Vagina (tissue), 2 donors: ENCODE data around the gene C10orf105. TPM values are rescaled to one million over a fixed set of nuclear protein-coding genes. Genes with fewer than 3 reads are reported as not detected.

Experiments used
- DNase-seq, 2 donors: peaks; one replicate each; pipeline ENCODE4 v3.0.0-alpha.2; 2017; ENCODE audit errors: extremely low spot score in 2 of 2
- H3K27ac ChIP-seq: fragments of 200-600 bp; sonication (generic); one replicate; pipeline ENCODE4 v1.5.1; 2019
- H3K27me3 ChIP-seq: fragments of 200-600 bp; sonication (generic); one replicate; pipeline ENCODE4 v1.5.1; 2019
- H3K36me3 ChIP-seq, 2 donors: fragments of 200-600 bp; sonication (generic); one replicate each; pipeline ENCODE4 v1.5.1; 2017 to 2019
- H3K4me1 ChIP-seq: fragments of 200-600 bp; sonication (generic); one replicate; pipeline ENCODE4 v1.5.1; 2019
- H3K4me3 ChIP-seq, 2 donors: fragments of 200-600 bp; sonication (generic); 1 replicate in 1 of 2; 2 replicates in 1 of 2; pipeline ENCODE4 v1.5.1; 2016 to 2019
- H3K9me3 ChIP-seq: fragments of 200-600 bp; sonication (generic); one replicate; pipeline ENCODE4 v1.5.1; 2019
- POLR2A ChIP-seq, 2 donors: fragments of 450-650 bp; IDR thresholded peaks; one replicate each; pipeline ENCODE4 v1.6.1; 2017; ENCODE audit warnings: antibody characterized with exemption in 2 of 2, mild to moderate bottlenecking in 2 of 2, moderate library complexity in 2 of 2
- POLR2AphosphoS5 ChIP-seq, 2 donors: sonication (generic); formaldehyde crosslinking; IDR thresholded peaks; one replicate each; pipeline ENCODE4 v1.9.0; 2017; ENCODE audit warnings: antibody characterized with exemption in 2 of 2, mild to moderate bottlenecking in 2 of 2, low read depth in 1 of 2; ENCODE audit not compliant: insufficient read depth in 1 of 2
- intact Hi-C: fragments of 100-400 bp; cut with DNase I; formaldehyde crosslinking; loops from one replicate; pipeline ENCODE4 v1.15.1; 2023
- total RNA-seq: library from RNA; depleted of rRNA; stranded (reverse); fragments of >200 nt; gene quantifications from one replicate; pipeline ENCODE4 v1.2.3, GENCODE V29; 2016
- TF ChIP-seq, protein P1 (sequence below), 3 experiments: fragments of 450-650 bp in 2 of 3; fragments of 200-600 bp in 1 of 3; sonication (generic) in 1 of 3; IDR thresholded peaks; one replicate each; pipeline ENCODE4 v1.5.1; 2017 to 2019; ENCODE audit warnings: antibody characterized with exemption in 3 of 3, mild to moderate bottlenecking in 2 of 3, moderate library complexity in 2 of 3

The C10orf105 gene
- total RNA-seq, 1 donor from 2014 or later: 0.49 TPM

DNA sequence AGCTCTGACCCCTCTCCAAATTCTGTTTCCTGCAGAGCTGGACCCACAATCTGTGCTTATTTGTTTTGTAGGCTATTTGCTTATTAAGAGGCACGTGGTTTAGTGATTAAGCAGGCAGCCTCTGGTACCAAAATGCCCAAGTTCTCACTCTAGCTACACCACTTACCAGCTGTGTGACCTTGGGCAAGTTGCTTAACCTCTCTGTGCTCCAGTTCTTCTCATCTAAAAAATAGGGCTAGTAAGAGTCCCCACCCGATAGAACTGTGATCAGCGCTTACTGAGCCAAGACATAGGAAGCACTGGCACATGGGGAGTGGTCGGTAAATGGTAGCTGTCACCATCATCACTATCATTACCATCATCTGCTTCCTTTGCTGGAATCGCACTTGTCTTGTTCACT lies 20.8 kb downstream of the C10orf105 start:
- intact Hi-C loops: loop anchor here (10.0 kb wide), 1 partner anchor 304 kb away; the partner anchor contains the start of gene CDH23
- no peaks in the 10 kb centered on the region for H3K27me3 ChIP-seq
- no peak overlapping the region for H3K4me3 ChIP-seq
- H3K4me1 ChIP-seq: peaks cover 8% of the 10 kb centered on the region
- TF ChIP-seq POLR2AphosphoS5 (IDR thresholded peaks at IDR 0.05; ENCODE audit: insufficient read depth in 1 of 2, low read depth in 1 of 2): no peak
- TF ChIP-seq, protein P1, sequence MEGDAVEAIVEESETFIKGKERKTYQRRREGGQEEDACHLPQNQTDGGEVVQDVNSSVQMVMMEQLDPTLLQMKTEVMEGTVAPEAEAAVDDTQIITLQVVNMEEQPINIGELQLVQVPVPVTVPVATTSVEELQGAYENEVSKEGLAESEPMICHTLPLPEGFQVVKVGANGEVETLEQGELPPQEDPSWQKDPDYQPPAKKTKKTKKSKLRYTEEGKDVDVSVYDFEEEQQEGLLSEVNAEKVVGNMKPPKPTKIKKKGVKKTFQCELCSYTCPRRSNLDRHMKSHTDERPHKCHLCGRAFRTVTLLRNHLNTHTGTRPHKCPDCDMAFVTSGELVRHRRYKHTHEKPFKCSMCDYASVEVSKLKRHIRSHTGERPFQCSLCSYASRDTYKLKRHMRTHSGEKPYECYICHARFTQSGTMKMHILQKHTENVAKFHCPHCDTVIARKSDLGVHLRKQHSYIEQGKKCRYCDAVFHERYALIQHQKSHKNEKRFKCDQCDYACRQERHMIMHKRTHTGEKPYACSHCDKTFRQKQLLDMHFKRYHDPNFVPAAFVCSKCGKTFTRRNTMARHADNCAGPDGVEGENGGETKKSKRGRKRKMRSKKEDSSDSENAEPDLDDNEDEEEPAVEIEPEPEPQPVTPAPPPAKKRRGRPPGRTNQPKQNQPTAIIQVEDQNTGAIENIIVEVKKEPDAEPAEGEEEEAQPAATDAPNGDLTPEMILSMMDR (IDR thresholded peaks at IDR 0.05): no peak
- TF ChIP-seq POLR2A (IDR thresholded peaks at IDR 0.05): no peak
- no peak overlapping the region for H3K27ac ChIP-seq
- DNase-seq: no peak
- no peaks in the 10 kb centered on the region for H3K36me3 ChIP-seq
- no peaks in the 10 kb centered on the region for H3K9me3 ChIP-seq

DNA sequence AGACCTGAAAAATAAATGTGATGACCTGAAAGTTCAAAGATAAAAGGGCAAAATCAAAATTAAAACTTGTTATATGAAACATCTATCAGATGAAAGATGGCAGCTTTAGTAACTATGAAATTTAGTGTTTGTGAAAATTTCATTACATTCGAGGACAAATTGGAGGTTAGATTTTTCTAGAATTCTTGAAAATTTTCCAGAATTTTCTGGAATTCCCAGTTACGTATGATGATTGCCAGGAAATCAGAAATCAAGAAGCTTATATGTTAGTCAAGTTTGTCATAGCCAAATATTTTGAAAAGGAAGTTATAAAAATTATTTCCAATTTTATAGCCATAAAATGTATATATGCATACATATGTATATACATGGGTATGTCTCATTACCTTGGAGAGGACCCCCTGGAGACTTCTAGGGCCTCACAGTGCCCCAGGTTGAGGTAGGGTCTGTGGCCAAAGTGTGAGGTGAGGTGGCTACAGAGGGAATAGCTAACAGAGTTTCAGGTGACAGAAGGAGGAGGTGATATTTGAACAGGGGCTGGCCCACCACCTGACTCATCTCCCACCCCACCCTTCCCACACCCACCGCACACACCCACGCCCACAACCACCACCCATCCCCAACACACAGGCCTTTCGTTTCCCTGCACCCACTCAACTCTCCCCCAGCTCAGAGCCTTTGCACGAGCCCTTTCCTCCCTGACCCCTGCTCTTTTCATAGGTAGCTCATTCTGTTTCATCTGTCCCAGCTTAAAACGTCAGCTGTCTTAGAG lies 21.5 kb downstream of the C10orf105 start:
- TF ChIP-seq, protein P1 (IDR thresholded peaks at IDR 0.05): no peak
- TF ChIP-seq POLR2A (IDR thresholded peaks at IDR 0.05) (no peak), POLR2AphosphoS5 (IDR thresholded peaks at IDR 0.05; ENCODE audit: insufficient read depth in 1 of 2, low read depth in 1 of 2) (no peak)
- no peaks in the 10 kb centered on the region for H3K9me3 ChIP-seq
- H3K36me3 ChIP-seq: no peaks in the 10 kb centered on the region
- no peak overlapping the region for H3K27ac ChIP-seq
- H3K4me3 ChIP-seq: no peak overlapping the region
- H3K4me1 ChIP-seq: peaks cover 8% of the 10 kb centered on the region
- DNase-seq: no peak
- H3K27me3 ChIP-seq: no peaks in the 10 kb centered on the region
- intact Hi-C loops: loop anchor here (10.0 kb wide), 1 partner anchor 303 kb away; the partner anchor contains the start of gene CDH23

DNA sequence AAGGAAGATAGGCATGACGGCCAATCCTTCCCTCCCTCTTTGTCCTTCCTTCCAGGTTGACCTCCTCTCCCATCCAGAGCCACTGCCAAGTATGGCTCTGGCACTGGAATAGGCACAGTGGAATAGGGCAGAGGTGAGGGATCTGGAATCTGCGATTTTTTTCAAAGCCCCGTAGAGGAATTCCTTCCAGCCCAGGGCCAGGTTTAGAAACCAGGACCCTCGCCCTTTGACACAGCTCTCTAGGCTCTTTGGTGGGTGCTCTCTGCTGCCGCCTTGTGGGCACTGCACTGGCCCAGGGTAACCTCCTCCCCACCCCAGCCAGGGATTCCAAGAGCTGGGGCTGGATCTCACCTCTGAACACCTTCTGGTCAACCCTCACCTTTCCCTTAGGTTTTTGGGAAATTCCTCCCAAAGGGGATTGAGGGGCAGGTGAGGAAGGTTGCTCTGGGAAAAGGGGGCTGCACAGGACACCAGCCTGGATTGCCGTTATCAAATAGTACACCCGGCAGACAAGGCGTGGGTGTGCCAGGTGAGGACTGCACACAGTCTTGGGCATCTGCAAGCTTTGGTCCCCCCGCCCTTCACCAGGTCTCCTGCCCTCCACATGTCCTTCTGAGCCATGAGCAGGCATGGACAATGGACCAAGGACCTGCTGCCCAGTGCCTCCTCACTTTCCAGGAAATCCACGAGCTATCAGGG lies 22.8 kb downstream of the C10orf105 start:
- H3K4me1 ChIP-seq: peaks cover 8% of the 10 kb centered on the region
- H3K36me3 ChIP-seq: no peaks in the 10 kb centered on the region
- no peak overlapping the region for H3K27ac ChIP-seq
- no peak for DNase-seq
- no peaks in the 10 kb centered on the region for H3K9me3 ChIP-seq
- H3K27me3 ChIP-seq: no peaks in the 10 kb centered on the region
- H3K4me3 ChIP-seq: no peak overlapping the region
- no peak for TF ChIP-seq POLR2A (IDR thresholded peaks at IDR 0.05)
- TF ChIP-seq, protein P1 (IDR thresholded peaks at IDR 0.05): peak; percentile 43 to 78 (median 76)
- intact Hi-C loops: loop anchor here (10.0 kb wide), 1 partner anchor 302 kb away; the partner anchor contains the start of gene CDH23

DNA sequence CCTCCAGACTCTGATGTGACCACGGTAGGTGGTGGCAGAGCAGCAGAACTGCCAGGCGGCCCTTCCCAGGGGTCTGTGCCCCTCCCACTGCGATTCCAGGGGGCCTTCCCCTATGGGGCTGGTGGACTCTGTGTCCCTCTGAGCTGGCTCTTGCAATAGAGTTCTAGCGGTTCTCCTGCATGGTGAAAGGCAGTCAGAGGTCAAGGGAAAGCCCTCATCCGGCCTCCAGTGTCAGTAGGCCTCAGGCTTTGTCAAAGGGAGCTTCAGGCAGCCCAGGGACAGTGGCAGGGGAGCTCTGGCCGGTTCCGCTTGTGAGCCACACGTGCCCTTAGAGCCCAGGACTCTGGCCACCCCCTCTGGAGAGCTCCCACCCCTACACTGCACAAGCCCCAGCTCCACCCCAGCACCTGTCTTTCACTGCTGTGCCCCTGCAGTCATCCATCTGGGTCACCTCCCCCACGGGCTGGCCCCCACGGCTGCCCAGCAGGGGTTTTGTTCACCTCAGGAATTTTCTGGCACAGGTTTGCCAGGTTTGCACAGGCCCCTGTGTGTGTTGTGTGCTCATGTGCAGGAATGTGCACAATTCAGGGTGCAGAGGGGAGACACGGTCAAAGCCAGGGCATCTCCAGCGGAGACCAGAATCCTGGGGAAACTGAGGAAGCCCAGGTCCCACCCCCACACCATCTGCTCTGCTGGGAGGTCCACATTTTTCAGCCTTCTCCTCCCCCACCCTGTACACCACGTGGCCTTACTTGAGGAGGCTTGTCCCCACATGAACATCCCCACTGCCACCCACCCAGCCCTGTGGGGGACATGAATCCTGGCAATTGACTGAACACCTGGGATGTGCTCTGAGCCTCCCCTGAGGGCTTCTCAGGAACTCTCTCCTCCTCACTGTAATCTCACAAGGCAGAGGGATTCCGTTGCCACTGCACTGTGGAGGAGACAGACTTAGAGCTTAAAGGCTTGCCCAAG lies 23.8 kb downstream of the C10orf105 start:
- TF ChIP-seq POLR2A (IDR thresholded peaks at IDR 0.05) (no peak), POLR2AphosphoS5 (IDR thresholded peaks at IDR 0.05; ENCODE audit: insufficient read depth in 1 of 2, low read depth in 1 of 2) (no peak)
- TF ChIP-seq, protein P1 (IDR thresholded peaks at IDR 0.05): no peak
- Histone ChIP-seq H3K4me1 (peaks cover 8% of the 10 kb centered on the region), H3K36me3 (no peaks in the 10 kb centered on the region), H3K9me3 (no peaks in the 10 kb centered on the region), H3K27me3 (no peaks in the 10 kb centered on the region), H3K4me3 (no peak overlapping the region), H3K27ac (no peak overlapping the region)
- no peak for DNase-seq
- intact Hi-C loops: loop anchor here (10.0 kb wide), 1 partner anchor 301 kb away; the partner anchor contains the start of gene CDH23
